Daoy (cell line): ENCODE results near the gene SEZ6L2. TPM values are rescaled to one million over a fixed set of nuclear protein-coding genes. Genes with fewer than 3 reads are reported as not detected.
"Not testable (repeated sequence)": the region's sequence is repeated elsewhere in the genome, so short reads cannot be mapped to it uniquely, and the experiment has no call there.

ENCODE experiments used
- DNase-seq: peaks from one replicate; pipeline ENCODE4 v3.0.0-alpha.2; 2015; ENCODE audit warnings: low read depth
- total RNA-seq: library from RNA; depleted of rRNA; stranded (reverse); fragments of >200 nt; shearing (Covaris generic); gene quantifications from 2 replicates; pipeline ENCODE4 v1.2.3, GENCODE V29; 2014

Gene SEZ6L2
- total RNA-seq, 1 experiment from 2014 or later = 2.6 TPM

DNA sequence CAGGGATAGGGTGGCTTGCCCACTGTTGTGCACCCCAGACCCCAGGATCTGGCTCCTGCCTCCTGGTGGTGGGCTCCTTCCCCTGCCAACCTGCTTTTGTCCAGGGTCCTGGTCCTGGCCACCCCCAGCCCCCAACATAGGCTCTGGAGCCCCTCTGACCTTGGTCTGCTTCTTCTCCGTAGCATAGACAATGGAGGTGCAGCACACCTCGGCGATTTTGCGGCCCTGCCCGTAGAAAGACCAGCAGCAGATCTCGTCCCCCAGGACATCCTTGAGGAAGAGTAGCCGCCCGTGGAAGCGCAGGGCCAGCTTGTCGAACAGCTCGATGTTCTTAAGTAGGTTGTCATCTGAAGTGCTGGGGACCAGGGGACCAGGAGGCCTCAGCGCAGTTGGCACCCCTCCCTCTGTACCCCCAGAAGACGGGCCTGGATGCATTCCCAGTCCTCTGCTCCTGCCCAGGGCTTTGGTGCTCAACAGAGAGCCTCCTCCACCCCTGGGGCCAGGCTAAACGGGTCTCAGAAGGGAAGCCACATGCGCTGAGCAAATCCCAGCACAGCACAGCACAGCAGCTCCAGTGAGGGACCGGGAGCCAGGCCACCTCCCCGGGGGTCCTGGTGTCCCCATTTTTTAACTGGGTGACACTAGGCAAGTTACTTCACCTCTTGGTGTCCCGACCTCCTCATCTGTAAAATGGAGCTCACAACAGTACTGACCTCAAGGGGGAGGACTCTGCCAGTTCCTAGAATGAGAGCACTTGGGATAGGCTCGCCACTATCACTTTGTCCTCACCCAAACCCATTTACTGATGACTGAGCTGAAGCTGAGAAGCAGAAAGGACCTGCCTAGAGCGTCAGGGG lies 11.7 kb upstream of the SEZ6L2 start:
- no peak for DNase-seq

DNA sequence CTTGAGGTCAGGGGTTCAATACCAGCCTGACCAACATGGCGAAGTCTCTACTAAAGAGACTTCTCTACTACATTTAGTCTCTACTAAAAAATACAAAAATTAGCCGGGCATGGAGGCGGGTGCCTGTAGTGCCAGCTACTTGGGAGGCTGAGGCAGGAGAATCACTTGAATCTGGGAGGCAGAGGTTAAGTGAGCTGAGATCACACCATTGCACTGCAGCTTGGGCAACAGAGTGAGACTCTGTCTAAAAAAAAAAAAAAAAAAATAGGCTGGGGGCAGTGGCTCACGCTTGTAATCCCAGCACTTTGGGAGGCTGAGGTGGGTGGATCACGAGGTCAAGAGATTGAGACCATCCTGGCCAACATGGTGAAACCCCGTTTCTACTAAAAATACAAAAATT lies 10.5 kb upstream of the SEZ6L2 start:
- DNase-seq = not testable (repeated sequence)

DNA sequence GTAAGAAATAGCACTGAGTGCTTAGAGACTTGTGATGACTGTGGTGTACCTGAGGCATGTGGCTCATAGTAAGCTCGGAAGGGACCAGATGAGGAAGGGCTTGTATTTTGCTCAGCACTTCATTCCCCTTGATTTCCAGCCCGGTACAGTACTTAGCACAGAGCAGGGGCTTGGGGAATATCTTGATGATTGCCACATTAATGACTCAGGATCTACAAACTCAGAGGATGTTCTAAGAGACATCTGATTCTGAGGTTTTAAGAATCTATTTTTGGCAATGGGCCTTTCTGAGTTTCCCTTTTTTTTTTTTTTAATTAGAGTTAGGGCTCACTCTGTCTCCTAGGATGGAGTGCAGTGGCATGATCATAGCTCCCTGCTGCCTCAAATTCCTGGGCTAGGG lies 10.0 kb upstream of the SEZ6L2 start:
- DNase-seq = no peak

DNA sequence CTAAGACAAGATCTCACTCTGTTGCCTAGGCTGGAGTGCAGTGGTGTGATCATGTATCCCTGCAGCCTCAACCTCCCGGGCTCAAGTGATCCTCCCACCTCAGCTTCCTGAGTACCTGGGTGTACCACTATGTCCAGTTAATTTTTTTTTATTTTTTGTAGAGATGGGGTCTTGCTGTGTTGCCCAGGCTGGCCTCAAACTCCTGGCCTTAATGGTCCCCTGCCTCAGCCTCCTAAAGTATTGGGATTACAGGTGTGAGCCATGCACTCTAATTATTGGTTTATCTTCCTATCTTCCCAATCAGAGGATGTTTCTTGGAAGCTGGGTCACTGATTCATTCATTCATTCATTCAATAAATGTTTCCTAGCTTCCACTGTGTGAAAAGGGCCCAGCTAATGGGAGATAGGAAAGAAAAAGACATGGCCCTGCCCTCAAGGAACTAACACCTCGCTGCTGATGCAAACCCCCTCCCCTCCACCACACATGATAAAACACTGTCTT lies 9.4 kb upstream of the SEZ6L2 start:
- no peak for DNase-seq

DNA sequence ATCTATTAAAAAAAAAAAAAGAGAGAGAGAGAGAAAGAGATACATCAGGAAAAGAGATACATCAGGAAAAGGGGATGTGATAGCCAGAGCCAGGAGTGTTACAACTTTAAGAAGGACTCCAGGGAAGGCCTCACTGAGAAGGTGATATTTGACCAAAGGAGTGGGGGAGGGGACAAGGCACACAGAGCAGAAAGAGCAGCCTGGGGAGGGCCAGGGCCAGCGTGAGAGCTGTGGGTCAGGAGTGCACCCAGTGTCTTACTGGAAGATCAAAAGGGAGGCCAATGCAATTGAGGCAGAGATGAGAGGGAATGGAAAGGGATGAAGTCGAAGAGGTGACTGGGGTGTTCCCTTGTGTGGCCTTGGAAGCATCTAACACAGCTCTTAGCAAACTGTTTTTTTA lies 8.6 kb upstream of the SEZ6L2 start:
- no peak for DNase-seq

DNA sequence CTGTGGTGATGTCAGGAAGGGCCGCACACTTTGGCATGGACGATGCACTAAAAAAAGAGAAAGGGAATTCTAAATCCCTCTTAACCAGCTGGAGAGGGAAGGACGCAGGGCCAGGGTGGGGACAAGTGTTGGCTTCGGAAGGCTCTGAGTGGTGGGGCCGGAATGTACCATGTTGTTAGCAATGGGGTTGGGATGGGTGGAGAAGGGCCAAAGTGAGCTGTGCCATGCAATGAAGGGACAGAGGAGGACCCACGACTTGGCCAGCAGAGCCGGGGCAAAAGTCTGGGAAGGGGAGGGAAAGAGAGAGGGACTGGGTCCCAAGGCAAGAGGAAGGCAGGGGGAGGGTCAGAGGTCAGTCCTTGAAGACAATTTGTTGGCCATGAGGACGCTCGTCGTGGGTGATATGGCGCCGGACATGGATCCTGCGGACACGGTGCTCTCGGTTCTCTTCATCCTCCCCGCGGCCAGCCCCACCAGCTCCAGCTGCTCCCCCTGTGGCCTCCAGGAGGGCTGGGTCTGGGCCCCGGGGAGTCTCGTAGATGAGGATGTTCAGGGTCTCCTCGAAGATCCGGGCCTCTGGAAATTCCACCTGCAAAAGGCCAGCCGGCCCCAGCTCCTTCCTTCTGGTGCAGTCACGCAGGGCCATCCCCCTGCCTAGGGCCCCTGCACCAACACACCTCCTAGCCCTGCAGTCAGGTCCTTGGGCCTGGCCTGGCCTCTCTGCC lies 7.3 kb upstream of the SEZ6L2 start:
- no peak for DNase-seq

DNA sequence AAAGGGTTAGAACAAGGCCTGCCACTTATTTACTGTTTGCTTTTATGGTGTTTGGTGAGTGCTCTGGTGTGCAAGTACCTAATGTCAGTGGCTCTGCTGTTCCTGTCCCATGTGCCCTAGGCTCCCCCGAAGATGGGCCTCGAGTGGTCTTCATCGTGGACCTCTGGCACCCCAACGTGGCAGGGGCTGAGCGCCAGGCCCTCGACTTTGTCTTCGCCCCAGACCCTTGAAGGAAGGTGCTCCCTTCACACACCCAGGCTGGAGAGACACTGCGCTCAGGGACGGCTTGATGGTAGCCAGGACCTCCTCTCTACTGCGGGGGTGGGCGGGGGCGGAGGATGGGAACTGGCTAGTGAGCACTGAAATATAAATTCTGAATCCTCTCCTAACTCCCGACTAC lies 6.3 kb upstream of the SEZ6L2 start:
- no peak for DNase-seq

DNA sequence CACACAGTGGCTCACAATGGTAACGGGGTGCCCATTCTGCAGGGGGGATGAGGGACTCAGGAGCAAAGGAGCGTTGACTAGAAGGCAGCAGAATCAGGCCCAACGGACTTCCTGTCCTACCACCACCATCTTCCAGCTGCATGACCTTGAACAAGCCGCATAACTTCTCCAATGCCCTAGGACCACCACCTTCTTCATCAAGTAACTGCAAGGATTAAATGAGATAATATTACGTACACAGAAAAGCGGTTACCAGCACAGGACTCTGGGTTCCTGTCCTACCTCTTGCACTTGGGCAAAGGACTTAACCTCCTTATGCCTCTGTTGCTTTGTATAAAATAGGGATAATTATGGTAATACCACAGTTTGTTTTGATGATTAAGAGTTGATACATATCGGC lies 5.6 kb upstream of the SEZ6L2 start:
- no peak for DNase-seq

DNA sequence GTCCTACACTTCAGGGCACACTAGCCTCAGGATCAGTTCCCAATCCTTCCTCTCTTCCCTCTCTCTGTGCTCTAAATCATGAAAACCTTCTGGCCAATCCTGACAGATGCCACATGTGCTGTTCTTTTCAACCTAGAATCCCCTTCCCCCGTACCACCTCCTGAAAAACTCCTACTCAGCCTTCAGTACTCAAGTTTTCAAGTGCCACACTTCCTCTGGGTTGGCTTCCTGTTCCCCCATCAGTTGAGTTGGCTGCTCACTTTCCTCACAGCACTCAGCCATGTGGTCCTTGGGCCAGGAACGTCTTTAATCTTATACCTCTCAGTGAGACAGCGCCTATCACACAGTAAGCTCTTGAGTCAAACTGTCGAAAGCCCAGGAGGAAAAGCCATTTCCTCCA lies 4.2 kb upstream of the SEZ6L2 start:
- DNase-seq = no peak

DNA sequence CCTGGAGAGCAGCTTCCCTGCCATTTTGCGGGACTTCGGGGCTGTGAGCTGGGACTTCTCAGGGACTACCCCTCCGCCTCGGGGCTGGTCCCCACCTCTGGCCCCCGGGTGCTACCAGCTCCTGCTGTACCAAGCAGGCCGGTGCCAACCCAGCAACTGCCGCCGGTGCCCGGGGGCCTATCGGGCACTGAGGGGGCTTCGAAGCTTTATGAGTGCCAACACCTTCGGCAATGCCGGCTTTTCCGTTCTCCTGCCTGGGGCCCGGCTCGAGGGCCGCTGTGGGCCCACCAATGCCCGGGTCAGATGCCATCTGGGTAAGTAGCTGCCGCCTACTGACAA lies 2.2 kb upstream of the SEZ6L2 start:
- no peak for DNase-seq

DNA sequence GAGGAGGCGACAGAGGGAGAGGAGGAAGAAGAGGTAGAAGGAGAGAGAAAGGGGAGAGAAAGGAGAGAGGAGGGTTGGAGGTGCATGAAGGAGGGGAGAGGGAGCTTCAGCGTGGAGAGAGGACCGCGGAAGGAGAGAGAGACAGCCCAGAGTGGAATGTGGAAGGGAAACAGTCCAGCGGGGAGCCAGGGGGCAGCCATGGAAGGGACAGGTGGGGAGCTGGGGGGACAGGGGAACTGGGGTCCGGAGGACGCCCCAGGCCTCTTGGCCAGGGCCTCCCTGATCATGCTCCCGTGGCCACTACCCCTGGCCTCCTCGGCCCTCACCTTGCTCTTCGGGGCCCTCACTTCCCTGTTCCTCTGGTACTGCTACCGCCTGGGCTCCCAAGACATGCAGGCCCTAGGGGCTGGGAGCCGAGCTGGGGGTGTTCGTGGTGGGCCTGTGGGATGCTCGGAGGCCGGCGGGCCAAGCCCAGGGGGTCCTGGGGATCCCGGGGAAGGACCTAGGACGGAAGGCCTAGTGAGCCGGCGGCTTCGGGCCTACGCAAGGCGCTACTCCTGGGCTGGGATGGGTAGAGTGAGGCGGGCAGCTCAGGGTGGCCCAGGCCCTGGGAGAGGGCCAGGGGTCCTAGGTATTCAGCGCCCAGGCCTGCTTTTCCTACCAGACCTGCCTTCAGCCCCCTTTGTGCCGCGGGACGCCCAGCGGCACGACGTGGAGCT lies 1.7 kb upstream of the SEZ6L2 start:
- no peak for DNase-seq

DNA sequence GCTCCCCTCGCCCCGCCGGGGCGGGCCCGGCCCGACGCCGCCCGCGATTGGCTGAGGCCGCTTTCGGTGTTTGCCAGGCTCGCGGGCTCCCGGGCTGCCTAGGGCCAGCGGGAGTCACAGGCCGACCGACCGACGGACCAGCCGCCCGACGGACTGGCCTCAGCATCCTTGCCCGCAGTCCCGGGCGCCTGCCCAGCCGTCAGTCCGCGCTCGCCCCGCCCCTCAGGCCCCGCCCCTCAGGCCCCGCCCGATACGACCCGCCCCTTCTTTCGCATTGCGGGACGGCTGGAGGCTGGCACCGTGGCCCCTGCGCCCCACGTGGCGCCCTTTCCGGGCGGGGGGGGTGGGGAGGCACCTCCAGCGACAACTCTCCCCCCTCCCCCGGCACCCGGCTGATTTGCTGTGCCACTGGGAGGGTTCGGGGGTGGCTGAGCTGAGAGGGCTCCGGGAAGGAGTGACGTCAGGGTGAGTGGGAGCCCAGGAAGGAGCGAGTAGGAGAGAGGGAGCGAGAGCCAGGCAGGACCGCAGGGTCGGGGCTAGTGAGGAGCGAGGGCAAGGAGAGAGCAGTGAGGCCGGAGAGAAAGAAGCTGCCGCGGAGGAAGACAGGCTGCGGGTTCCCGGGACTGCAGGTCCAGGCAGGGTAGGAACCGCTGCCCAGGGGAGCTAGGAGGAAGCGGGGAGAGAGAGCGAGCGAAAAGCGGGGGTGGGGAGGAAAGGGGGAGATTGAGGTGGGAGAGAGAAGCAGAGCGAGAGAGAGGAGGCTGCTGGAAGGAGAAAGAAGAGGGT lies 945 bp upstream of the SEZ6L2 start, which contains the start of gene ASPHD1:
TSS of gene ASPHD1 (plus strand) at position 387 of the 786 bp plus-strand sequence. CDS start 484 bp downstream, outside the sequence.
- DNase-seq = peak; percentile 84

DNA sequence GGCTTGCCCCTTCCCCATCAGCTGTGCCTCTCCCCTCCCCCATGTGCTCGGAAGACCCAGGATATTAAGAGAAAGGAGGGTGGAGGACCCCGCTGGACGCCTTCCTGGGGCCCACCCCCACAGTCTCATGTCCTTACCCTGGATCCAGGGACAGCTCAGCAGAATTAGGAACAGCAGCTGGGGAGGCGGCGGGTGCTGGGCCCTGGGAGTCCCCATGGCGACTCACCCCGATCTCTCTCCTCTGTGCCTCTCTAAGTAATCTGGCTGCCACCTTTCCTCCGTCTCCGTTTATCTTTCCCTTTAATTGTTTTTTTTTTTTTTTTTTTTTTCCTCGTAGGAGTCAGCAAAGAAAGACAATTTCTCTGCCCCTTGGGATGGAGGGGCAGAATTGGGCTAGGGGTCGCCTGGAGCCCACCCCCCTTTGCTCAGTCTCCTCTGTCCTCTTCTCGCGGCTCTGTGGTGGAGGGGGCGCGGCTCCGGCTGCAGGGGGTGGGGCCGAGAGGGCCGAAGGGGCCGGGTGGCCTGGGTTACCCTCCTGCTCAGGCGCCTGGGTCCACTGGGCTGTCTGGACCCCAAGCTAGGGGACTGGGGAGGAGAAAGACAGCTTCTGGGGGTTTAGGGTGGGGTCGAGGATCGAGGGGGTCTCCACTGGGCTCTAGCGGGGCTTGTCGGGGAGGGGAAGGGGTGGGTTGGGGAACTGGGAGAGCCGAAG lies 390 bp downstream of the SEZ6L2 start:
- peak; percentile 27 for DNase-seq

DNA sequence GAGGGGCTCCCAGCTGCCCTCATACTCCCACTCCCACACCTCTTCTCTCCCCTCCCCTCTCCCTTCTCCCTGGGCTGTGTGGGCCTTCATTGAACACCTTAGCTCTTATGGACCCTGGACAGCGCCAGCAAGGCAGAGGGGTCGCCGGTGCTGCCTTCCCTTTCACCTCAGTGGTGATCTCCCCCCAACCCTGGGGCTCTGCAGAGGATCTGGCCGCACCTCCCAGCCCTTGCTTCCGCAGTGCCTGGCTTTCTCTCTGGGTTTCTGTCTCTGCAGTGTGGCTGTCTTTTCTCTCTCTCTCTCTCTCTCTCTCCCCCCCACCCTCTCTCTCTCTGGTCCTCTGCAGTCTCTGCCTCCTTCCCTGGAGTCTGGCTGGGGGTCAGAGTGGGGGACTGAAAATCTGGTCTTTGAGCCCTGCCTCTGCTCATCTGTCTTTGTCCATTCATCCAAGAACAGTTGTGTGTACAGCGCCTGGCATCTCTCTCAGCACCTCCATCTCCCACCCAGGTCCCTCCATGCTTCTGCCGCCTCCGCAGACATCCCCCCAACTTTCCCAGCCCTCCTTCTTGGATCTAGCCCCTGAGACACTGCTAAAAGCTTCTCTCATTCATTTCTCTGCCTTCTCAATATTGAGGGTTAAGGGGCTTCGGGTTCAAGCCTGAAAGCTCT lies 1.1 kb downstream of the SEZ6L2 start:
- no peak for DNase-seq

DNA sequence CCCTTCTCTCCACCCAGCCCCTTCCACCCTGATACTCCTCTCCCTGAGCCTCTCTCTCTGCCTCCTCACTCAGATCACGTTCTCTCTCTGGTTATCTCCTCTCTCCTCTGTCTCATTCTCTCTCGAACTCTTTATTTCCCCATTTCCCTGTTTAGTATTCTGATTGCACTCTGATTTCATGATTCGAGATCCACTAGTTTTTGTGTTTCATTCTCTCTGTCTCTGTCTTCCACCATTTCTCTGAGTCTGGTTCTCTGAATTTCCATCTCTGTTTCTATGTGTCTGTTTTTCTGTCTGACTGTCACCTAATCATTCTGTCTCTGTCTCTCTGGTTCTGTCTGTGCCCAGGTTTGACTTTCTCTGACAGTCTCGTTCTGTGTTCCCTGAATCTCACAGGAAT lies 2.0 kb downstream of the SEZ6L2 start:
- no peak for DNase-seq

DNA sequence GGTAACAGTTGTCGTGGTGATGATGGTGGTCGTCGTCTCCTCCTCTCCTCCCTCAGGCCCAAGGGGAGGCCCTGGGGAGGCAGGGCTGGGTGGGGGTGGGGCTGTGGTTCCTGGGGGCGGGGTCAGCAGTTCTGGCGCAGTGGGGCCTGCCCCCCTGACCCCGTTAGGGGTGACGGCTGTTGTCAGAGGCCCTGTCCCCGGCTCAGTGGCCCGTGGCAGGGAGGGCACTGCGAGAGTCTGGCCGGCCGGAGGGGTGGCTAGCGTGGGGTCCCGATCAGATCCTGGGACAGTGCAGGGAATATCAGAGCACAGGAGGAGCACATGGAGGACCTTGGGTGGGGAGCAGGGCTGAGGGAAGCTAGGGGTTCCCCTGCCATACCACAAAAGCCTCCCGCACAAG lies 2.5 kb downstream of the SEZ6L2 start:
- no peak for DNase-seq

DNA sequence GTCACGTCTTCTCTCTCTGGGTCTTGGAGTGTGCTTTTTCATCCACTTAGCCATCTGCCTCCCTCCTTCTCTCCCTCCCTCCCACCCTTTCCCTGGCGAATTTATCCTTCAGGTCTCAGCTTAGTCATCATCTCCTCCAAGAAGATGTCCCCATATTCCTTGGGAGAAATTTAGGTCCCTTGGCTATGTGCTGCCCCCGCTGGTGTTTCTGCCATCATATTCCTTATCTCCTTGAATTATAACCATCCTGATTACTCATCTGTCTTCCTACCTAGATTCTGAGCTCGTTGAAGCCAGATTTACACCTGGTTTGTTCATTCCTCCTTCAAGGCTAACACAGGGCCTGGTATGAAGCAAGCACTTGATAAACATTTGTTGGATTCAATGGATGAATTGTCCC lies 5.0 kb downstream of the SEZ6L2 start:
- DNase-seq = no peak

DNA sequence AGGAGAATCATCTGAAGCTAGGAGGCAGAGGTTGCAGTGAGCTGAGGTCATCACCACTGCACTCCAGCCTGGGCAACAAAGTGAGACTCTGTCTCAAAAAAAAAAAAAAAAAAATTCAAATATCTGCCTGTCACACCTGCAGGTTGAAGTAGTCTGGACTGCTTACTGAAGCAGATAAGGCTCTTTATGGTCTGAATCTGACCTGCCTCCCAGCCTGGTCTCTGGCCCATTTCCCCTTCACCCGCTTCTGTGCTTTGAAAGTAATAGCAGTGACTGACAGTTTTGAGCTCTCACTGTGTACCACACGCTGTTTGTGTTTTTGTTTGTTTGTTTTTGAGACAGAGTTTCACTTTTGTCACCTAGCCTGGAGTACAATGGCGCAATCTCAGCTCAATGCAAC lies 5.8 kb downstream of the SEZ6L2 start:
- no peak for DNase-seq

DNA sequence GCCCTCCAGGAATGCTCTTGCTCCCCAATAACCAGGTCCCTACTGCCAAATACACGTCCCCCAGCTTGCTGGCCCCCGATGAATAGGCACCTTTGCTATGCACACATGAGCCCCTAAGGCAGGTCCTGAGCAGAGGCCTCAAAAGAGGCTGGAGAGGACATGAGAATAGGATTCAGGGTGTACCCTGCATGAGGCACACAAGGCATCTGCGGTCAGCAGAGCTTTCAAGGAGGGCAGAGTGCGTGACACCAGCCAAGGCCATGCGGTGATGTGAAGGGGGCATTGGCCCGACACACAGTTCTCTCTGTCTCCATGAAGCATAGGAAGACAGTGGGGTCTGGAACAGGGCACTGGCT lies 6.9 kb downstream of the SEZ6L2 start:
- DNase-seq = no peak
